Activated CD8-positive, alpha-beta T cell treated with anti-CD3 and anti-CD28 coated beads for 36 hours (primary cell): ENCODE results near the gene SLC44A4. TPM values are rescaled to one million over a fixed set of nuclear protein-coding genes. Genes with fewer than 3 reads are reported as not detected.

Experiments used
- ATAC-seq: fragments of 200-7000 bp; cut with Tn5 transposase; one replicate; pipeline ENCODE4 v1.10.0; 2021; ENCODE audit warnings: mild to moderate bottlenecking, moderate library complexity
- CTCF ChIA-PET: fragments of 350-600 bp; sonication (Branson Sonifier 250); formaldehyde crosslinking; loops from one replicate; lab custom pipeline; 2021; ENCODE audit warnings: antibody characterized with exemption; lab: Charles Lee
- POLR2A ChIA-PET: fragments of 350-600 bp; sonication (Branson Sonifier 250); formaldehyde crosslinking; loops from one replicate; lab custom pipeline; 2021; ENCODE audit warnings: antibody characterized with exemption; lab: Charles Lee
- DNase-seq: peaks from one replicate; pipeline ENCODE4 v3.0.0-alpha.2; 2020
- H3K27ac Mint-ChIP-seq: one replicate; pipeline ENCODE4 v1.8.0; 2021; ENCODE audit warnings: mild to moderate bottlenecking, mixed read lengths
- H3K27me3 Mint-ChIP-seq: one replicate; pipeline ENCODE4 v1.8.0; 2021; ENCODE audit warnings: mixed read lengths
- H3K36me3 Mint-ChIP-seq: one replicate; pipeline ENCODE4 v1.8.0; 2021; ENCODE audit warnings: low read depth, mixed read lengths
- H3K4me1 Mint-ChIP-seq: one replicate; pipeline ENCODE4 v1.8.0; 2021; ENCODE audit warnings: low read depth, mixed read lengths
- H3K4me3 Mint-ChIP-seq: one replicate; pipeline ENCODE4 v1.8.0; 2021; ENCODE audit warnings: mild to moderate bottlenecking, moderate library complexity, mixed read lengths
- H3K9me3 Mint-ChIP-seq: one replicate; pipeline ENCODE4 v1.8.0; 2021; ENCODE audit warnings: mixed read lengths
- CTCF ChIP-seq: fragments of 200-600 bp; IDR thresholded peaks from one replicate; pipeline ENCODE4 v1.8.0; 2022; ENCODE audit warnings: antibody characterized with exemption, mild to moderate bottlenecking
- intact Hi-C: fragments of 100-400 bp; cut with micrococcal nuclease; formaldehyde crosslinking; loops from one replicate; pipeline ENCODE4 v1.10.0; 2022
- total RNA-seq, 2 experiments: library from RNA; stranded (reverse); gene quantifications; one replicate each; pipeline ENCODE4 v1.2.3, GENCODE V29; 2021

SLC44A4 gene
- total RNA-seq, 2 experiments from 2014 or later, result not detected

- Mint-ChIP-seq H3K4me1 (peaks cover 30% of the 10 kb centered on the region), H3K4me3 (peak overlapping the region; percentile 92), H3K27ac (peak overlapping the region; percentile 95), H3K9me3 (no peaks in the 10 kb centered on the region), H3K36me3 (peaks cover 60% of the 10 kb centered on the region), H3K27me3 (no peaks in the 10 kb centered on the region)
- POLR2A ChIA-PET, result interaction anchor here (0.9 to 7.0 kb wide), 13 partner anchors 10 to 184 kb away, joined by 3 to 42 read pairs (median 6); partner anchors contain the start of genes ABHD16A, BAG6, EHMT2 and HSPA1A
- CTCF ChIA-PET, result interaction anchor here (1.2 to 2.3 kb wide), 3 partner anchors 10 to 98 kb away, joined by 3 to 6 read pairs (median 4); partner anchors contain the start of gene NEU1
- intact Hi-C loops, result loop anchor here (10.0 kb wide), 1 partner anchor 171 kb away; the partner anchor contains the start of genes C6orf47, CSNK2B, GPANK1 and LY6G5B
- DNase-seq (no peak), ATAC-seq (no peak)
- no peak for TF ChIP-seq CTCF
Measured at GRCh38 chr6:31836047-31836473, 42.7 kb downstream of the SLC44A4 start.

GRCh38 chr6:31834367-31835250 is 44.2 kb downstream of the SLC44A4 start:
- ATAC-seq (peak; percentile 70), DNase-seq (peak; percentile 84)
- H3K36me3 Mint-ChIP-seq, result peaks cover 57% of the 10 kb centered on the region
- POLR2A ChIA-PET, result interaction anchor here (0.6 to 7.0 kb wide), 17 partner anchors 8 to 293 kb away, joined by 3 to 42 read pairs (median 6); partner anchors contain the start of genes ABHD16A, BAG6, DDX39B and DXO
- CTCF ChIA-PET, result interaction anchor here (1.3 kb wide), 1 partner anchor 97 kb away, joined by 4 read pairs; no protein-coding TSS in a partner anchor
- H3K27ac Mint-ChIP-seq, result peak overlapping the region; percentile 95
- no peaks in the 10 kb centered on the region for H3K27me3 Mint-ChIP-seq
- no peak for TF ChIP-seq CTCF
- peaks cover 30% of the 10 kb centered on the region for H3K4me1 Mint-ChIP-seq
- no peaks in the 10 kb centered on the region for H3K9me3 Mint-ChIP-seq
- intact Hi-C loops, result loop anchor here (5.0 to 10.0 kb wide), 2 partner anchors 97 to 170 kb away; partner anchors contain the start of genes C6orf47, CLIC1, CSNK2B and GPANK1
- H3K4me3 Mint-ChIP-seq, result peak overlapping the region; percentile 92

- Mint-ChIP-seq H3K27me3 (no peaks in the 10 kb centered on the region), H3K4me1 (peaks cover 18% of the 10 kb centered on the region), H3K36me3 (peaks cover 28% of the 10 kb centered on the region), H3K27ac (peak overlapping the region; percentile 81), H3K9me3 (no peaks in the 10 kb centered on the region), H3K4me3 (peak overlapping the region; percentile 84)
- ATAC-seq (no peak), DNase-seq (no peak)
- no peak for TF ChIP-seq CTCF
- CTCF ChIA-PET, result interaction anchor here (0.8 to 2.0 kb wide), 12 partner anchors 9 to 178 kb away, joined by 3 to 14 read pairs (median 4); partner anchors contain the start of genes CLIC1, LSM2 and LY6G5C
- intact Hi-C loops, result loop anchor here (5.0 to 10.0 kb wide), 2 partner anchors 94 to 167 kb away; partner anchors contain the start of genes C6orf47, CLIC1, CSNK2B and GPANK1
- POLR2A ChIA-PET, result interaction anchor here (0.8 to 2.5 kb wide), 9 partner anchors 8 to 173 kb away, joined by 3 to 8 read pairs (median 4); partner anchors contain the start of genes ABHD16A, CLIC1, CSNK2B and GPANK1
Measured at GRCh38 chr6:31831350-31832215, 47.2 kb downstream of the SLC44A4 start.

- TF ChIP-seq CTCF, result no peak
- POLR2A ChIA-PET, result interaction anchor here (0.5 to 2.5 kb wide), 11 partner anchors 9 to 288 kb away, joined by 3 to 8 read pairs (median 4); partner anchors contain the start of genes CLIC1, CSNK2B, GPANK1 and HSPA1A
- no peak for ATAC-seq
- intact Hi-C loops, result loop anchor here (5.0 to 10.0 kb wide), 2 partner anchors 94 to 166 kb away; partner anchors contain the start of genes C6orf47, CLIC1, CSNK2B and GPANK1
- Mint-ChIP-seq H3K4me3 (peak overlapping the region; percentile 84), H3K27me3 (no peaks in the 10 kb centered on the region), H3K4me1 (peaks cover 24% of the 10 kb centered on the region), H3K36me3 (peaks cover 21% of the 10 kb centered on the region), H3K27ac (peak overlapping the region; percentile 81), H3K9me3 (no peaks in the 10 kb centered on the region)
- CTCF ChIA-PET, result interaction anchor here (0.8 to 2.0 kb wide), 15 partner anchors 9 to 250 kb away, joined by 3 to 14 read pairs (median 4); partner anchors contain the start of genes CLIC1, LSM2, LY6G5C and VARS1
- DNase-seq, result no peak
Measured at GRCh38 chr6:31830886-31831335, 47.9 kb downstream of the SLC44A4 start.
